B cell (primary cell): ENCODE results near the gene IL12B. TPM values are rescaled to one million over a fixed set of nuclear protein-coding genes. Genes with fewer than 3 reads are reported as not detected.
A peak's percentile ranks its signal among the peaks of the same experiment; 100 is the strongest.

ENCODE experiments used
- ATAC-seq: fragments of 200-7000 bp; cut with Tn5 transposase; one replicate; pipeline ENCODE4 v1.10.0; 2021; ENCODE audit warnings: low read depth, mild to moderate bottlenecking, moderate number of reproducible peaks, moderate library complexity
- CTCF ChIA-PET: fragments of 350-600 bp; sonication (Branson Sonifier 250); formaldehyde crosslinking; loops from one replicate; lab custom pipeline; 2021; ENCODE audit warnings: antibody characterized with exemption, inconsistent platforms; lab: Charles Lee
- POLR2A ChIA-PET: fragments of 350-600 bp; sonication (Branson Sonifier 250); formaldehyde crosslinking; loops from one replicate; lab custom pipeline; 2021; ENCODE audit warnings: antibody characterized with exemption; lab: Charles Lee
- DNase-seq: peaks from one replicate; pipeline ENCODE4 v3.0.0; 2013
- H2AFZ ChIP-seq: 2 replicates; pipeline ENCODE4 v1.6.1; 2012; ENCODE audit warnings: mild to moderate bottlenecking, low read depth, low read length; ENCODE audit not compliant: insufficient read depth, poor library complexity, severe bottlenecking
- H3K27ac ChIP-seq, 2 donors: 1 replicate in 1 of 2; 2 replicates in 1 of 2; pipeline ENCODE4 v1.5.1; 2012 to 2013; ENCODE audit warnings: low read length in 2 of 2, mild to moderate bottlenecking in 2 of 2, moderate library complexity in 1 of 2
- H3K27me3 ChIP-seq, 4 experiments: fragments of 200-600 bp in 1 of 4; sonication (generic) in 1 of 4; replicated peaks in 1 of 4; 1 replicate in 2 of 4; 2 replicates in 2 of 4; pipeline versions ENCODE4 v1.6.1 to v1.7.0; 2013 to 2016; ENCODE audit warnings: low read length in 3 of 4, mild to moderate bottlenecking in 2 of 4, mixed read lengths in 1 of 4, moderate library complexity in 1 of 4; ENCODE audit not compliant: insufficient read depth in 4 of 4, control insufficient read depth in 3 of 4; ENCODE audit errors: control extremely low read depth in 1 of 4
- H3K36me3 ChIP-seq, 2 experiments: replicated peaks in 1 of 2; 1 replicate in 1 of 2; 2 replicates in 1 of 2; pipeline versions ENCODE4 v1.6.1 to v1.7.1; 2013; ENCODE audit warnings: low read length in 1 of 2; ENCODE audit not compliant: insufficient read depth in 2 of 2, control insufficient read depth in 1 of 2; ENCODE audit errors: control extremely low read depth in 1 of 2, extremely low read depth in 1 of 2
- H3K4me1 ChIP-seq, 2 donors: fragments of 200-600 bp in 1 of 2; sonication (generic) in 1 of 2; 1 replicate in 1 of 2; 2 replicates in 1 of 2; pipeline versions ENCODE4 v1.5.1 to v1.6.1; 2013 to 2017; ENCODE audit warnings: low read length in 2 of 2; ENCODE audit not compliant: control insufficient read depth in 2 of 2, insufficient read depth in 2 of 2
- H3K4me2 ChIP-seq: replicated peaks from 2 replicates; pipeline ENCODE3; 2012; ENCODE audit warnings: mild to moderate bottlenecking, low read depth, low read length; ENCODE audit not compliant: poor library complexity, severe bottlenecking
- H3K4me3 ChIP-seq, 5 experiments: fragments of 200-600 bp in 1 of 5; sonication (generic) in 1 of 5; 1 replicate in 3 of 5; 2 replicates in 2 of 5; pipeline versions ENCODE4 v1.5.1 to v1.7.0; 2011 to 2016; ENCODE audit warnings: low read length in 4 of 5, mild to moderate bottlenecking in 4 of 5, low read depth in 2 of 5, control low read depth in 1 of 5, moderate library complexity in 1 of 5; ENCODE audit not compliant: insufficient read depth in 1 of 5; ENCODE audit errors: control extremely low read depth in 1 of 5, extremely low read depth in 1 of 5
- H3K79me2 ChIP-seq: fragments of 200-600 bp; sonication (generic); one replicate; pipeline ENCODE4 v1.6.0; 2016; ENCODE audit warnings: low read length; ENCODE audit not compliant: control insufficient read depth, insufficient read depth
- H3K9ac ChIP-seq: fragments of 200-600 bp; sonication (generic); 2 replicates; pipeline ENCODE4 v1.6.1; 2017; ENCODE audit warnings: mild to moderate bottlenecking, low read length, moderate library complexity
- H3K9me3 ChIP-seq, 3 donors: one replicate each; pipeline versions ENCODE4 v1.6.1 to v1.7.1; 2013; ENCODE audit warnings: low read length in 2 of 3; ENCODE audit not compliant: control insufficient read depth in 2 of 3, insufficient read depth in 1 of 3; ENCODE audit errors: control extremely low read depth in 1 of 3
- H4K20me1 ChIP-seq: 2 replicates; pipeline ENCODE4 v1.6.0; 2012; ENCODE audit warnings: mild to moderate bottlenecking, low read length; ENCODE audit not compliant: insufficient read depth, control insufficient read depth, poor library complexity, severe bottlenecking
- H3K27ac Mint-ChIP-seq: one replicate; pipeline ENCODE4 v1.8.0; 2021; ENCODE audit warnings: mixed read lengths
- H3K27me3 Mint-ChIP-seq: one replicate; pipeline ENCODE4 v1.8.0; 2021; ENCODE audit warnings: mixed read lengths
- H3K4me1 Mint-ChIP-seq: one replicate; pipeline ENCODE4 v1.8.0; 2021; ENCODE audit warnings: mixed read lengths
- H3K4me3 Mint-ChIP-seq: one replicate; pipeline ENCODE4 v1.8.0; 2021; ENCODE audit warnings: mixed read lengths
- H3K9me3 Mint-ChIP-seq: one replicate; pipeline ENCODE4 v1.8.0; 2022; ENCODE audit warnings: mixed read lengths; ENCODE audit not compliant: insufficient read depth
- EZH2 ChIP-seq: IDR thresholded peaks from 2 replicates; pipeline ENCODE4 v1.6.1; 2012; ENCODE audit warnings: borderline replicate concordance, low read depth, mild to moderate bottlenecking, moderate library complexity, low read length; ENCODE audit not compliant: insufficient read depth, poor library complexity, severe bottlenecking
- WGBS: methylation state at CpG from one replicate; pipeline ENCODE4 v1.1.5; 2013; ENCODE audit warnings: missing lambda C conversion rate; ENCODE audit not compliant: insufficient coverage; 5-methylcytosine and 5-hydroxymethylcytosine counted together
- intact Hi-C: fragments of 100-400 bp; cut with micrococcal nuclease; formaldehyde crosslinking; loops from one replicate; pipeline ENCODE4 v1.10.0; 2022
- polyA plus RNA-seq: library from polyadenylated mRNA; depleted of rRNA; stranded (reverse); fragments of >200 nt; gene quantifications from 2 replicates; pipeline ENCODE4 v1.2.3, GENCODE V29; 2012
- total RNA-seq, 2 donors: library from RNA; stranded (reverse); fragments of 120-200 nt in 1 of 2; gene quantifications; 1 replicate in 1 of 2; 2 replicates in 1 of 2; pipeline versions ENCODE4 v1.2.3 to v1.2.4, GENCODE V29; 2013 to 2022
- TF ChIP-seq, protein P1 (sequence below): fragments of 200-600 bp; IDR thresholded peaks from one replicate; pipeline ENCODE4 v1.8.0; 2022; ENCODE audit warnings: antibody characterized with exemption, mild to moderate bottlenecking

Gene IL12B
- total and polyA plus RNA-seq, 2 donors (not counting 1 experiment from before 2014, with no cell fraction given) = 0.15 to 0.17 TPM

GRCh38 chr5:159304961-159305595 is 25.2 kb downstream of the IL12B start:
- peaks cover 22% of the 10 kb centered on the region for H3K4me1 Mint-ChIP-seq
- H3K27ac Mint-ChIP-seq = peak overlapping the region; percentile 47
- no peak overlapping the region for H3K4me2 ChIP-seq
- no peak overlapping the region for H3K4me3 Mint-ChIP-seq
- no peak overlapping the region for H3K4me3 ChIP-seq
- H3K27me3 ChIP-seq = no peaks in the 10 kb centered on the region
- TF ChIP-seq, protein P1, sequence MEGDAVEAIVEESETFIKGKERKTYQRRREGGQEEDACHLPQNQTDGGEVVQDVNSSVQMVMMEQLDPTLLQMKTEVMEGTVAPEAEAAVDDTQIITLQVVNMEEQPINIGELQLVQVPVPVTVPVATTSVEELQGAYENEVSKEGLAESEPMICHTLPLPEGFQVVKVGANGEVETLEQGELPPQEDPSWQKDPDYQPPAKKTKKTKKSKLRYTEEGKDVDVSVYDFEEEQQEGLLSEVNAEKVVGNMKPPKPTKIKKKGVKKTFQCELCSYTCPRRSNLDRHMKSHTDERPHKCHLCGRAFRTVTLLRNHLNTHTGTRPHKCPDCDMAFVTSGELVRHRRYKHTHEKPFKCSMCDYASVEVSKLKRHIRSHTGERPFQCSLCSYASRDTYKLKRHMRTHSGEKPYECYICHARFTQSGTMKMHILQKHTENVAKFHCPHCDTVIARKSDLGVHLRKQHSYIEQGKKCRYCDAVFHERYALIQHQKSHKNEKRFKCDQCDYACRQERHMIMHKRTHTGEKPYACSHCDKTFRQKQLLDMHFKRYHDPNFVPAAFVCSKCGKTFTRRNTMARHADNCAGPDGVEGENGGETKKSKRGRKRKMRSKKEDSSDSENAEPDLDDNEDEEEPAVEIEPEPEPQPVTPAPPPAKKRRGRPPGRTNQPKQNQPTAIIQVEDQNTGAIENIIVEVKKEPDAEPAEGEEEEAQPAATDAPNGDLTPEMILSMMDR = no peak
- TF ChIP-seq EZH2 = no peak
- H3K9me3 ChIP-seq = peaks cover 4 to 33% (median 24%) of the 10 kb centered on the region in 3 donors
- no peaks in the 10 kb centered on the region for H3K27me3 Mint-ChIP-seq
- H3K27ac ChIP-seq = no peak overlapping the region
- 70% methylated on average over 2 of the region's 5 CpGs for WGBS
- CTCF ChIA-PET = interaction anchor here (3.2 kb wide), 1 partner anchor 12 kb away, joined by 8 read pairs; no protein-coding TSS in a partner anchor
- ATAC-seq = no peak
- H3K4me1 ChIP-seq = peaks cover under 1 to 2% of the 10 kb centered on the region in 2 donors
- H3K79me2 ChIP-seq = no peaks in the 10 kb centered on the region
- no peaks in the 10 kb centered on the region for H3K36me3 ChIP-seq
- no peaks in the 10 kb centered on the region for H4K20me1 ChIP-seq
- no peak overlapping the region for H2AFZ ChIP-seq
- H3K9ac ChIP-seq = no peak overlapping the region
- POLR2A ChIA-PET = interaction anchor here (0.7 kb wide), 1 partner anchor 1476 kb away, joined by 5 read pairs; no protein-coding TSS in a partner anchor
- intact Hi-C loops = no loop called here
- H3K9me3 Mint-ChIP-seq = peaks cover 10% of the 10 kb centered on the region
- DNase-seq = no peak

DNA sequence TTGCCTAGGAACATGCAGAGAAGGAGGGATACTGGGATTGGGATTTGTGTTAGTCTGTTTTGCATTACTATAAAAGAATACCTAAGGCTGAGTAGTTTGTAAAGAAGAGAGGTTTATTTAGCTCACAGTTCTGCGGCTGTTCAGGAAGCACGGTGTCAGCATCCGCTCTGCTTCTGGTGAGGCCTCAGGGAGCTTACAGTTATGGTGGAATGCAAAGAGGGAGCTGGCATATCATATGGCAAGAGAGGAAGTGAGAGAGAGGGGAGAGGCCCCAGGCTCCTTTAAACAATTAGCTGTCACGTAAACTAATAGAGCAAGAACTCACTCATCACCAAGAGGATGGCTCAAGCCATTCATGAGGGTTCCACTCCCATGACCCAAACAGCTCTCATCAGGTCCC is 27.0 kb downstream of the IL12B start:
- Histone ChIP-seq H3K27ac (no peak overlapping the region), H3K9ac (no peak overlapping the region), H3K36me3 (no peaks in the 10 kb centered on the region), H3K9me3 (peaks cover 4 to 36% (median 29%) of the 10 kb centered on the region in 3 donors), H3K27me3 (no peaks in the 10 kb centered on the region), H2AFZ (no peak overlapping the region), H3K4me1 (no peaks in the 10 kb centered on the region), H3K4me3 (no peak overlapping the region), H3K79me2 (no peaks in the 10 kb centered on the region), H3K4me2 (no peak overlapping the region), H4K20me1 (no peaks in the 10 kb centered on the region)
- ChIA-PET POLR2A (no interaction called here), CTCF (interaction anchor here (1.4 kb wide), 1 partner anchor 21 kb away, joined by 4 read pairs; no protein-coding TSS in a partner anchor)
- Mint-ChIP-seq H3K9me3 (peaks cover 17% of the 10 kb centered on the region), H3K27me3 (no peaks in the 10 kb centered on the region), H3K4me3 (no peak overlapping the region), H3K4me1 (peaks cover 18% of the 10 kb centered on the region), H3K27ac (no peak overlapping the region)
- WGBS = 80% methylated on average over 1 of the region's 4 CpGs
- TF ChIP-seq, protein P1 = no peak
- DNase-seq (no peak), ATAC-seq (no peak)
- intact Hi-C loops = loop anchor here (1.0 kb wide), 1 partner anchor 29 kb away; no protein-coding TSS in a partner anchor
